Activated CD8-positive, alpha-beta T cell treated with anti-CD3 and anti-CD28 coated beads for 36 hours (primary cell): ENCODE results near the gene EYA3. TPM values are rescaled to one million over a fixed set of nuclear protein-coding genes. Genes with fewer than 3 reads are reported as not detected.

ENCODE experiments used
- ATAC-seq: fragments of 200-7000 bp; cut with Tn5 transposase; one replicate; pipeline ENCODE4 v1.10.0; 2021; ENCODE audit warnings: mild to moderate bottlenecking, moderate library complexity
- CTCF ChIA-PET: fragments of 350-600 bp; sonication (Branson Sonifier 250); formaldehyde crosslinking; loops from one replicate; lab custom pipeline; 2021; ENCODE audit warnings: antibody characterized with exemption; lab: Charles Lee
- POLR2A ChIA-PET: fragments of 350-600 bp; sonication (Branson Sonifier 250); formaldehyde crosslinking; loops from one replicate; lab custom pipeline; 2021; ENCODE audit warnings: antibody characterized with exemption; lab: Charles Lee
- DNase-seq: peaks from one replicate; pipeline ENCODE4 v3.0.0-alpha.2; 2020
- H3K27ac Mint-ChIP-seq: one replicate; pipeline ENCODE4 v1.8.0; 2021; ENCODE audit warnings: mild to moderate bottlenecking, mixed read lengths
- H3K27me3 Mint-ChIP-seq: one replicate; pipeline ENCODE4 v1.8.0; 2021; ENCODE audit warnings: mixed read lengths
- H3K36me3 Mint-ChIP-seq: one replicate; pipeline ENCODE4 v1.8.0; 2021; ENCODE audit warnings: low read depth, mixed read lengths
- H3K4me1 Mint-ChIP-seq: one replicate; pipeline ENCODE4 v1.8.0; 2021; ENCODE audit warnings: low read depth, mixed read lengths
- H3K4me3 Mint-ChIP-seq: one replicate; pipeline ENCODE4 v1.8.0; 2021; ENCODE audit warnings: mild to moderate bottlenecking, moderate library complexity, mixed read lengths
- H3K9me3 Mint-ChIP-seq: one replicate; pipeline ENCODE4 v1.8.0; 2021; ENCODE audit warnings: mixed read lengths
- CTCF ChIP-seq: fragments of 200-600 bp; IDR thresholded peaks from one replicate; pipeline ENCODE4 v1.8.0; 2022; ENCODE audit warnings: antibody characterized with exemption, mild to moderate bottlenecking
- intact Hi-C: fragments of 100-400 bp; cut with micrococcal nuclease; formaldehyde crosslinking; loops from one replicate; pipeline ENCODE4 v1.10.0; 2022
- total RNA-seq, 2 experiments: library from RNA; stranded (reverse); gene quantifications; one replicate each; pipeline ENCODE4 v1.2.3, GENCODE V29; 2021

EYA3 gene
- total RNA-seq, 2 experiments from 2014 or later: 34.6 to 34.9 TPM

- intact Hi-C loops: no loop called here
- no peak overlapping the region for H3K4me3 Mint-ChIP-seq
- H3K27ac Mint-ChIP-seq: peak overlapping the region; percentile 61
- ChIA-PET CTCF (no interaction called here), POLR2A (interaction anchor here (1.0 kb wide), 1 partner anchor 9 kb away, joined by 4 read pairs; the partner anchor contains the start of gene XKR8)
- peaks cover 5% of the 10 kb centered on the region for H3K36me3 Mint-ChIP-seq
- TF ChIP-seq CTCF: no peak
- no peak for DNase-seq
- H3K27me3 Mint-ChIP-seq: no peaks in the 10 kb centered on the region
- no peaks in the 10 kb centered on the region for H3K9me3 Mint-ChIP-seq
- peaks cover 16% of the 10 kb centered on the region for H3K4me1 Mint-ChIP-seq
- no peak for ATAC-seq
Measured at GRCh38 chr1:27967884-27968466, 120.4 kb downstream of the EYA3 start.

DNA sequence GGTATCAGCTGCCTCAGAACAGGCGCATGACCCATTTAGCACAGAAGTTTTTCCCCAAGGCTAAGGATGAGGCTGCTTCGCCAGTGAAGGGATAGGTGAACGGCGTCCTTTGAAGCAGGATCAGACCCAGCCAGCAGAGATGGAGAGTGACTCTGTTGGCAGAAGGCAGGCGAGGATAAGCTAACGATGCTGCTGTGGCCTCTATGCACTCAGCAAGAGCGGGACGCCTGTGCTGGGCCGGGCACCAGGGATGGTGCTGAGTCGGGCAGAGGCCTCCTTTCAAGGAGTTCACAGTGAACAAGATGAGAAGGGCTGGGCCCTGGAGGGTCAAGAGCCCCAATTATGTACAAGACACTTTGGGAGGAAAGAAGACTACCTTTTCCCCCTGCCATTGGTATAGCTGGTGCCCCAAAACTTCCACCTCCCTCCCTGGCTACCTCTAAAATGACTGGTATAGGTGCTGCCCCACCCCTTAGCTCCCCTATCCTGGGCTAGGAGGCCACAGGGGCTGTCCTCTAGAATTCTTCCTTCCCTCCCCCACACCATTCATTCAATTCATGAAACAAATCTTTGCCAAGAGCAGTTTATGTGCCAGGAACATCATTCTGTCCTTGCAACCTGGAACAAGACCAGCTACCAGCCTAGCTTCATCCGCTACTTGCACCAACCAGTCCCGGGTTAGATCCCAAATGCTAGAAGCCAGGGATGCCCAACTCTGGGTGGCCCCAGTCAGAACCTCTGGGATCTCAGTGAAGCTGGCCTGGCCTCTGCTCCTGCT is 121.1 kb downstream of the EYA3 start:
- no peak for TF ChIP-seq CTCF
- ATAC-seq (no peak), DNase-seq (no peak)
- H3K4me3 Mint-ChIP-seq: no peak overlapping the region
- no peaks in the 10 kb centered on the region for H3K27me3 Mint-ChIP-seq
- intact Hi-C loops: no loop called here
- ChIA-PET POLR2A (interaction anchor here (1.0 kb wide), 1 partner anchor 8 kb away, joined by 4 read pairs; the partner anchor contains the start of gene XKR8), CTCF (interaction anchor here (1.1 kb wide), 1 partner anchor 27 kb away, joined by 3 read pairs; no protein-coding TSS in a partner anchor)
- H3K9me3 Mint-ChIP-seq: no peaks in the 10 kb centered on the region
- peak overlapping the region; percentile 61 for H3K27ac Mint-ChIP-seq
- peaks cover 5% of the 10 kb centered on the region for H3K36me3 Mint-ChIP-seq
- peaks cover 16% of the 10 kb centered on the region for H3K4me1 Mint-ChIP-seq

DNA sequence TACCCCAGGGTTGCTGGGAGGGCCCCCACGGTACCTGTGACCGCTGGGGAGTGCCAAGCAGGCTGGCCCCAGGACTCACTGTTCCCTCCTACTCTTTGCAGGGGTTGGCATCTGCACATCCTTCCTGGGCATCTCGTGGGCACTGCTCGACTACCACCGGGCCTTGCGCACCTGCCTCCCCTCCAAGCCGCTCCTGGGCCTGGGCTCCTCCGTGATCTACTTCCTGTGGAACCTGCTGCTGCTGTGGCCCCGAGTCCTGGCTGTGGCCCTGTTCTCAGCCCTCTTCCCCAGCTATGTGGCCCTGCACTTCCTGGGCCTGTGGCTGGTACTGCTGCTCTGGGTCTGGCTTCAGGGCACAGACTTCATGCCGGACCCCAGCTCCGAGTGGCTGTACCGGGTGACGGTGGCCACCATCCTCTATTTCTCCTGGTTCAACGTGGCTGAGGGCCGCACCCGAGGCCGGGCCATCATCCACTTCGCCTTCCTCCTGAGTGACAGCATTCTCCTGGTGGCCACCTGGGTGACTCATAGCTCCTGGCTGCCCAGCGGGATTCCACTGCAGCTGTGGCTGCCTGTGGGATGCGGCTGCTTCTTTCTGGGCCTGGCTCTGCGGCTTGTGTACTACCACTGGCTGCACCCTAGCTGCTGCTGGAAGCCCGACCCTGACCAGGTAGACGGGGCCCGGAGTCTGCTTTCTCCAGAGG is 121.9 kb downstream of the EYA3 start:
- DNase-seq: no peak
- no peak overlapping the region for H3K4me3 Mint-ChIP-seq
- H3K9me3 Mint-ChIP-seq: no peaks in the 10 kb centered on the region
- ChIA-PET CTCF (interaction anchor here (0.8 to 1.1 kb wide), 2 partner anchors 26 to 27 kb away, joined by 3 read pairs; no protein-coding TSS in a partner anchor), POLR2A (no interaction called here)
- no peak overlapping the region for H3K27ac Mint-ChIP-seq
- intact Hi-C loops: no loop called here
- no peak for TF ChIP-seq CTCF
- H3K27me3 Mint-ChIP-seq: no peaks in the 10 kb centered on the region
- peaks cover 21% of the 10 kb centered on the region for H3K4me1 Mint-ChIP-seq
- peaks cover 2% of the 10 kb centered on the region for H3K36me3 Mint-ChIP-seq
- ATAC-seq: no peak

DNA sequence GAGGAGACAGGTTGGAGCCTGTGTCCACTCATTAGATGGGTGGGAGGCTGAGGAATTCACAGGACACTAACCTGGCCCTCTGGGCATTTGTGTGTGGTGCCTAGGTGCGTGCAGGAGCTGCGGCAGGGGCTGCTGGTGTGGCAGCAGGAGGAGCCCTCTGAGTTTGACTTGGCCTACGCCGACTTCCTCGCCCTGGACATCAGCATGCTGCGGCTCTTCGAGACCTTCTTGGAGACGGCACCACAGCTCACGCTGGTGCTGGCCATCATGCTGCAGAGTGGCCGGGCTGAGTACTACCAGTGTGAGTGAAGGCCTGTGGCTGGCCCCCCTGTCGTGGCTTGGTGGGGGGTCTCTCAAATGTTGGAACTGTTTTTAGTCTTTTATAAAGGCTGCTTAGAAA is 125.0 kb downstream of the EYA3 start:
- no peak for ATAC-seq
- POLR2A ChIA-PET: interaction anchor here (1.1 kb wide), 1 partner anchor 12 kb away, joined by 3 read pairs; no protein-coding TSS in a partner anchor
- no peak for DNase-seq
- Mint-ChIP-seq H3K4me3 (no peak overlapping the region), H3K27me3 (no peaks in the 10 kb centered on the region), H3K9me3 (no peaks in the 10 kb centered on the region), H3K27ac (peak overlapping the region; percentile 52), H3K36me3 (peaks cover 2% of the 10 kb centered on the region), H3K4me1 (peaks cover 21% of the 10 kb centered on the region)
- CTCF ChIA-PET: interaction anchor here (0.9 kb wide), 1 partner anchor 24 kb away, joined by 3 read pairs; no protein-coding TSS in a partner anchor
- TF ChIP-seq CTCF: no peak
- intact Hi-C loops: no loop called here
